ENCODE measurements around the gene DPYD. TPM values are rescaled to one million over a fixed set of nuclear protein-coding genes. Genes with fewer than 3 reads are reported as not detected.

DPYD gene
- total RNA-seq, 1 donor: 81.4 TPM

DNA sequence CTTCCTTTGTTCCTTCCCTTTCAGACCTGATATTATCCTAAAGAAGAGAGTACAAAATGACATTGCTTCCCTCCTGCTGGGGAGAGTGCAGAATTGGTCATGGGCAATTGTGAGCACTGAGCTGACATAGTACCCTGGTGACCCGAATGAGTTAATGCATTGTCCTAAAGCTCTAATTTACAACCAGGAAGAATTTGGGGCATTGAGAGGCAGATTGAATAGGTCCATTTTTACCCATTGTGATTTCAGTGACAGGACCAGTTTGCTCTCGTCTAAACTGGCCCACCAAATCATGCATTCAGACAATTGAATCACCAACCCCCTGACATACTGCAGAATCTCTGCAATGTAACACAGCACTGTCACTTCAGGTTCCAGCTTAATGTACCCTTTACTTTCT lies 497.4 kb downstream of the DPYD start:
- TF ChIP-seq, protein P1, sequence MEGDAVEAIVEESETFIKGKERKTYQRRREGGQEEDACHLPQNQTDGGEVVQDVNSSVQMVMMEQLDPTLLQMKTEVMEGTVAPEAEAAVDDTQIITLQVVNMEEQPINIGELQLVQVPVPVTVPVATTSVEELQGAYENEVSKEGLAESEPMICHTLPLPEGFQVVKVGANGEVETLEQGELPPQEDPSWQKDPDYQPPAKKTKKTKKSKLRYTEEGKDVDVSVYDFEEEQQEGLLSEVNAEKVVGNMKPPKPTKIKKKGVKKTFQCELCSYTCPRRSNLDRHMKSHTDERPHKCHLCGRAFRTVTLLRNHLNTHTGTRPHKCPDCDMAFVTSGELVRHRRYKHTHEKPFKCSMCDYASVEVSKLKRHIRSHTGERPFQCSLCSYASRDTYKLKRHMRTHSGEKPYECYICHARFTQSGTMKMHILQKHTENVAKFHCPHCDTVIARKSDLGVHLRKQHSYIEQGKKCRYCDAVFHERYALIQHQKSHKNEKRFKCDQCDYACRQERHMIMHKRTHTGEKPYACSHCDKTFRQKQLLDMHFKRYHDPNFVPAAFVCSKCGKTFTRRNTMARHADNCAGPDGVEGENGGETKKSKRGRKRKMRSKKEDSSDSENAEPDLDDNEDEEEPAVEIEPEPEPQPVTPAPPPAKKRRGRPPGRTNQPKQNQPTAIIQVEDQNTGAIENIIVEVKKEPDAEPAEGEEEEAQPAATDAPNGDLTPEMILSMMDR (IDR thresholded peaks at IDR 0.05; ENCODE audit: extremely low read depth, low read depth, low read length): no peak
- no peak overlapping the region for H3K4me3 ChIP-seq (ENCODE audit: insufficient read depth, low read length)
- H3K4me1 ChIP-seq (ENCODE audit: insufficient read depth, low read length): no peaks in the 10 kb centered on the region
- H3K9me3 ChIP-seq (ENCODE audit: low read depth, low read length): no peaks in the 10 kb centered on the region
- DNase-seq (ENCODE audit: insufficient read length, low spot score, missing footprints): no peak
- no peak overlapping the region for H3K27ac ChIP-seq (ENCODE audit: low read depth, low read length)
- no peaks in the 10 kb centered on the region for H4K20me1 ChIP-seq (ENCODE audit: insufficient read depth, low read length)
- H3K79me2 ChIP-seq (ENCODE audit: insufficient read depth, low read length): no peaks in the 10 kb centered on the region
- H3K27me3 ChIP-seq (ENCODE audit: insufficient read depth, low read length): no peaks in the 10 kb centered on the region
- H3K4me2 ChIP-seq (ENCODE audit: insufficient read depth, low read length): no peak overlapping the region
- no peak overlapping the region for H2AFZ ChIP-seq (ENCODE audit: low read length)
- no peaks in the 10 kb centered on the region for H3K36me3 ChIP-seq (ENCODE audit: insufficient read depth, low read length)

DNA sequence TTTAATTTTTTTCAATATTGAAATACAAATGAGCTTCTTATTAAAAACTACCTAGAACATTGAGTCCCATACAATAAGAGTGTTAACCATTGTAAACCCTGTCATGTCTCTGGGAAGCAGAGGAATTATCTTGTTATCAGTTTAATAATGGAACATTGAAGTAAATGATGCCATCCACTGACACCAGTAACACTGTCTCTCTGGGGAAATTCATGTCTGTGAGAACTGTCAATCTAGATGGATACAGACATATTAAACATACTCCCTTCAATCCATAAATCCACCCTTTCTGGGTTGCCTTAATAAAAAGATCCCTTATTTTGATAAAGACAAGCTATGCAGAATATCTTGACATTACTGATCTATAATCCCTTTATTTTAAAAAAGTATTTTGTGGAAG lies 503.2 kb downstream of the DPYD start:
- Histone ChIP-seq H3K4me1 (ENCODE audit: insufficient read depth, low read length) (peaks cover 4% of the 10 kb centered on the region), H3K27ac (ENCODE audit: low read depth, low read length) (no peak overlapping the region), H3K27me3 (ENCODE audit: insufficient read depth, low read length) (no peaks in the 10 kb centered on the region), H3K79me2 (ENCODE audit: insufficient read depth, low read length) (no peaks in the 10 kb centered on the region), H3K4me3 (ENCODE audit: insufficient read depth, low read length) (no peak overlapping the region), H3K4me2 (ENCODE audit: insufficient read depth, low read length) (no peak overlapping the region), H2AFZ (ENCODE audit: low read length) (no peak overlapping the region), H4K20me1 (ENCODE audit: insufficient read depth, low read length) (no peaks in the 10 kb centered on the region), H3K36me3 (ENCODE audit: insufficient read depth, low read length) (no peaks in the 10 kb centered on the region), H3K9me3 (ENCODE audit: low read depth, low read length) (no peaks in the 10 kb centered on the region)
- no peak for DNase-seq (ENCODE audit: insufficient read length, low spot score, missing footprints)
- TF ChIP-seq, protein P1 (IDR thresholded peaks at IDR 0.05; ENCODE audit: extremely low read depth, low read depth, low read length): no peak

DNA sequence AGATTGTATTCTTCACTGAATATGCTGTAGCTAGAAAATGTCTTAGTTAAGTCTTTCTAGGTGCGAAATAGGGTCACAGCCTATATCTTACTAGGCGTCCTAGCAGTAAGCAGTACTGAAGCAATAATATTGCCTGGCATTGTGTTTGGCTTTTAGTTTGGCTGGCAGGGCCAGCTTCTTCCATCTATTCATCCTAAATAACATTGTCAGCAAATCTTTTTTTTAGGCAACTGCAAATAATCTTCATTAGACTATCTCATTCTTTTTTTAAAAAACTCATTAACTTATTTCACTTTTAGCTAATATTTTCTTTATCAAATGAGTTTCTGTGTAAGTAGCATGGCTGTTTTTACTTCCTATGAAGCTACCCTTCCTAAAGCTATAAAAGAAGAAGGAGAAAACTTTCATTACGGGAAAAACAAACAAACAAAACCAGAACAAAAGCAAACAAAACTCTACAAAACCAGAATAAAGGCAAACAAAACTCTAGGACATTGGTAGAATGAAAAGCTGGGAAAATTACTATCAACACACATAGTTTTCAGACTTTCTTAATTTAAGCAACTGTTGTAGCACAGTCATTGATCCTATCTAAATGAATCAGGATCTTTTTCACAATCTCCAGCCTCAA lies 506.0 kb downstream of the DPYD start:
- H3K36me3 ChIP-seq (ENCODE audit: insufficient read depth, low read length): no peaks in the 10 kb centered on the region
- H2AFZ ChIP-seq (ENCODE audit: low read length): no peak overlapping the region
- no peak overlapping the region for H3K4me3 ChIP-seq (ENCODE audit: insufficient read depth, low read length)
- no peaks in the 10 kb centered on the region for H3K27me3 ChIP-seq (ENCODE audit: insufficient read depth, low read length)
- H3K4me1 ChIP-seq (ENCODE audit: insufficient read depth, low read length): peaks cover 7% of the 10 kb centered on the region
- H3K79me2 ChIP-seq (ENCODE audit: insufficient read depth, low read length): no peaks in the 10 kb centered on the region
- H3K27ac ChIP-seq (ENCODE audit: low read depth, low read length): no peak overlapping the region
- H3K9me3 ChIP-seq (ENCODE audit: low read depth, low read length): no peaks in the 10 kb centered on the region
- H3K4me2 ChIP-seq (ENCODE audit: insufficient read depth, low read length): no peak overlapping the region
- H4K20me1 ChIP-seq (ENCODE audit: insufficient read depth, low read length): no peaks in the 10 kb centered on the region
- TF ChIP-seq, protein P1 (IDR thresholded peaks at IDR 0.05; ENCODE audit: extremely low read depth, low read depth, low read length): no peak
- no peak for DNase-seq (ENCODE audit: insufficient read length, low spot score, missing footprints)

DNA sequence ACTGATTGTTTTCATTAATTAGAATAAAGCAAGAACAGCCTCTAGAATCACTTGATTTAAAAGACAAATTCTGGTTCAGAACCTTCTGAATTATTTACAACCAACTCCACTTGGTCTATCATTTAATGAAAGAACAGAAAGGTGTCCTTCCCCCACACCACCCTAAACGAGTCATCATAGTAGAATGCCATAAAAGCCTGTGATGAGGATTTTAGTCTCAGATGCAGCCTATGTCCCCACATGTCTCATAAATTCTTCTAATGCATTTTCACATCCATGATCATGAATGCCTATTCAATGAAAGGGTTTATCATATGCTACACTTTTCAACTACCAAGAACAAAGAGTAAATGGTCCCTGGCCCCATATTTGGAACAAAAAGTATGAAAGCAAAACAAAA lies 508.1 kb downstream of the DPYD start:
- Histone ChIP-seq H3K27me3 (ENCODE audit: insufficient read depth, low read length) (no peaks in the 10 kb centered on the region), H3K9me3 (ENCODE audit: low read depth, low read length) (no peaks in the 10 kb centered on the region), H4K20me1 (ENCODE audit: insufficient read depth, low read length) (no peaks in the 10 kb centered on the region), H3K4me2 (ENCODE audit: insufficient read depth, low read length) (no peak overlapping the region), H3K79me2 (ENCODE audit: insufficient read depth, low read length) (no peaks in the 10 kb centered on the region), H3K4me1 (ENCODE audit: insufficient read depth, low read length) (peaks cover 7% of the 10 kb centered on the region), H2AFZ (ENCODE audit: low read length) (no peak overlapping the region), H3K36me3 (ENCODE audit: insufficient read depth, low read length) (no peaks in the 10 kb centered on the region), H3K27ac (ENCODE audit: low read depth, low read length) (no peak overlapping the region), H3K4me3 (ENCODE audit: insufficient read depth, low read length) (no peak overlapping the region)
- peak; percentile 27 for DNase-seq (ENCODE audit: insufficient read length, low spot score, missing footprints)
- TF ChIP-seq, protein P1 (IDR thresholded peaks at IDR 0.05; ENCODE audit: extremely low read depth, low read depth, low read length): no peak
